PC-9 (cell line): ENCODE measurements around the gene STAB2.

ENCODE experiments used
- EZH2 ChIP-seq: fragments of 200-600 bp; sonication (generic); IDR thresholded peaks from 2 replicates; pipeline ENCODE4 v1.8.0; 2017; ENCODE audit warnings: antibody characterized with exemption, low read depth
- TF ChIP-seq, protein P1 (sequence below): fragments of 200-600 bp; sonication (generic); conservative IDR thresholded peaks from 2 replicates; pipeline ENCODE4 v1.6.1; 2017; ENCODE audit warnings: mixed run types, antibody characterized with exemption, mild to moderate bottlenecking, moderate library complexity

DNA sequence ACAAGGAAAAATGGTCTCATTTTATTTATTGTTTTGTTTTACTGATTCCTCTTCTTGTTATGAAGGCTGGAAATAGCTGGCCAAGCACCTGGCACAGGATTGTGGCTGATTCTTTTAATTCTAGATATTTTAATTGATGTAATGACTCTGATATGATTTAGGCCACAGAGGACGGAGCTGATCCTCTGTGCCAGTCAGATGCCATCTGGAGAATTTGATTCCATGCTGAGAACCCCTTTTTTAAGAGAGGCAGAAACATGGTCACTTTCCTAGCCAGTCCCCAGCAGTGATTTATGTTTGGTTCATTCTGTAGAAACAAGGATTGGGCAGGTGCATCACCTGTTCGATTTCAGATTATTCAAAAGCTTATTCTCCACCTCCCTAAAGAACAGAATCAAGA lies 77.6 kb downstream of the STAB2 start:
- TF ChIP-seq, protein P1, sequence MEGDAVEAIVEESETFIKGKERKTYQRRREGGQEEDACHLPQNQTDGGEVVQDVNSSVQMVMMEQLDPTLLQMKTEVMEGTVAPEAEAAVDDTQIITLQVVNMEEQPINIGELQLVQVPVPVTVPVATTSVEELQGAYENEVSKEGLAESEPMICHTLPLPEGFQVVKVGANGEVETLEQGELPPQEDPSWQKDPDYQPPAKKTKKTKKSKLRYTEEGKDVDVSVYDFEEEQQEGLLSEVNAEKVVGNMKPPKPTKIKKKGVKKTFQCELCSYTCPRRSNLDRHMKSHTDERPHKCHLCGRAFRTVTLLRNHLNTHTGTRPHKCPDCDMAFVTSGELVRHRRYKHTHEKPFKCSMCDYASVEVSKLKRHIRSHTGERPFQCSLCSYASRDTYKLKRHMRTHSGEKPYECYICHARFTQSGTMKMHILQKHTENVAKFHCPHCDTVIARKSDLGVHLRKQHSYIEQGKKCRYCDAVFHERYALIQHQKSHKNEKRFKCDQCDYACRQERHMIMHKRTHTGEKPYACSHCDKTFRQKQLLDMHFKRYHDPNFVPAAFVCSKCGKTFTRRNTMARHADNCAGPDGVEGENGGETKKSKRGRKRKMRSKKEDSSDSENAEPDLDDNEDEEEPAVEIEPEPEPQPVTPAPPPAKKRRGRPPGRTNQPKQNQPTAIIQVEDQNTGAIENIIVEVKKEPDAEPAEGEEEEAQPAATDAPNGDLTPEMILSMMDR: no peak
- TF ChIP-seq EZH2: no peak
